Bronchial epithelial cell (primary cell): ENCODE measurements around the gene TNFAIP8. TPM values are rescaled to one million over a fixed set of nuclear protein-coding genes. Genes with fewer than 3 reads are reported as not detected.
A peak's percentile ranks its signal among the peaks of the same experiment; 100 is the strongest.

ENCODE experiments used
- DNase-seq: peaks from one replicate; pipeline ENCODE4 v3.0.0-alpha.2; 2010; ENCODE audit warnings: low read depth
- FAIRE-seq: peaks from 2 replicates; lab custom pipeline; 2011; peaks lifted over from hg19 to GRCh38; lab: Jason Lieb, UNC
- H3K27me3 ChIP-seq: 2 replicates; pipeline ENCODE4 v1.5.1; 2011; ENCODE audit warnings: low read length; ENCODE audit not compliant: control insufficient read depth, insufficient read depth
- H3K36me3 ChIP-seq: 2 replicates; pipeline ENCODE4 v1.5.1; 2011; ENCODE audit warnings: low read length; ENCODE audit not compliant: control insufficient read depth, insufficient read depth
- H3K4me3 ChIP-seq: 2 replicates; pipeline ENCODE4 v1.5.1; 2011; ENCODE audit warnings: mild to moderate bottlenecking, low read depth, low read length, control low read depth
- total RNA-seq: library from RNA; depleted of rRNA; stranded (reverse); fragments of >200 nt; gene quantifications from 2 replicates; pipeline ENCODE4 v1.2.1, GENCODE V29; 2014
- TF ChIP-seq, protein P1 (sequence below): IDR thresholded peaks from 2 replicates; pipeline ENCODE4 v1.5.1; 2011; ENCODE audit warnings: mild to moderate bottlenecking, moderate library complexity, low read length, control low read depth, inconsistent platforms; ENCODE audit not compliant: insufficient read depth, severe bottlenecking

The TNFAIP8 gene
- total RNA-seq, 1 donor from 2014 or later: 51.9 TPM

DNA sequence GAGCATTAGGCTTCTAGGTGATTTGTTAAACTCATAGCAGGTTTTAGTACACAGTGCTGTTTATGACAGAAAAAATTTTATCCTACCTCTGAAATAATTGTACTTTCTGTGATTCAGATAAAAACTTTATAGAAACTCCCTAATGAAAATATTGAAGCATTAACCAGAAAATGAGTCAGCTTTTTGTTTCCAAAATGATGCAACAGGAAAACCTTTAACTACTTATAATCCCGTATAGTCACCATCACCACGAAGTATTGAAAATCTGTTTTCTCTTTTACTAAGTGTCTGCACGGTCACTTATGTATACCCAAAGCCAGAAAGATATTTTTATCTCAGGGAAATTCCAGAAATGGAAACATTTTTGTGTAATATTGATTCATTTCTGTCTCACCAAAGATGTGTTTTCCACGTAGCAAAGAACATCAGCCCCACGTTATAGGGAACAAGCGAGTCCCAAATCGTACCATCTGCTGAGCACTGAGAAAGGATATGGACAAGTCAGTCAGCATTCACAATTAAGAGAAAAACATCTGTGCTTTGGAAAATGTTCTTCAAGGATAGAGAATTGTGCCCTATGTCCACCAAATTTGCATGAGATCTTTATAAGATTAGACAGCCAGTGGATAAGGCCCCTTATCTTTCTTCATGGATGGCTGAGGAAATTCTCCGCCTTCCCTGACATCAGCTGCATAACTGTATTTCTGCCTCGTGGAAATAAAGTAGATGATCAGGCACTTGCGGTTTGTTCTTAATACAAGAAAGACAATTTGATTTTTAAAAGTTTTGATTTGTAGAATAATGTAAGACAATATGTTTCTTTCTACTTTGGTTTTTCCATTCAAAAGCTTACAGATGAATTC lies 41.9 kb downstream of the TNFAIP8 start:
- no peak for FAIRE-seq
- TF ChIP-seq, protein P1, sequence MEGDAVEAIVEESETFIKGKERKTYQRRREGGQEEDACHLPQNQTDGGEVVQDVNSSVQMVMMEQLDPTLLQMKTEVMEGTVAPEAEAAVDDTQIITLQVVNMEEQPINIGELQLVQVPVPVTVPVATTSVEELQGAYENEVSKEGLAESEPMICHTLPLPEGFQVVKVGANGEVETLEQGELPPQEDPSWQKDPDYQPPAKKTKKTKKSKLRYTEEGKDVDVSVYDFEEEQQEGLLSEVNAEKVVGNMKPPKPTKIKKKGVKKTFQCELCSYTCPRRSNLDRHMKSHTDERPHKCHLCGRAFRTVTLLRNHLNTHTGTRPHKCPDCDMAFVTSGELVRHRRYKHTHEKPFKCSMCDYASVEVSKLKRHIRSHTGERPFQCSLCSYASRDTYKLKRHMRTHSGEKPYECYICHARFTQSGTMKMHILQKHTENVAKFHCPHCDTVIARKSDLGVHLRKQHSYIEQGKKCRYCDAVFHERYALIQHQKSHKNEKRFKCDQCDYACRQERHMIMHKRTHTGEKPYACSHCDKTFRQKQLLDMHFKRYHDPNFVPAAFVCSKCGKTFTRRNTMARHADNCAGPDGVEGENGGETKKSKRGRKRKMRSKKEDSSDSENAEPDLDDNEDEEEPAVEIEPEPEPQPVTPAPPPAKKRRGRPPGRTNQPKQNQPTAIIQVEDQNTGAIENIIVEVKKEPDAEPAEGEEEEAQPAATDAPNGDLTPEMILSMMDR: no peak
- Histone ChIP-seq H3K27me3 (no peaks in the 10 kb centered on the region), H3K36me3 (no peaks in the 10 kb centered on the region), H3K4me3 (no peak overlapping the region)
- DNase-seq: peak; percentile 87

DNA sequence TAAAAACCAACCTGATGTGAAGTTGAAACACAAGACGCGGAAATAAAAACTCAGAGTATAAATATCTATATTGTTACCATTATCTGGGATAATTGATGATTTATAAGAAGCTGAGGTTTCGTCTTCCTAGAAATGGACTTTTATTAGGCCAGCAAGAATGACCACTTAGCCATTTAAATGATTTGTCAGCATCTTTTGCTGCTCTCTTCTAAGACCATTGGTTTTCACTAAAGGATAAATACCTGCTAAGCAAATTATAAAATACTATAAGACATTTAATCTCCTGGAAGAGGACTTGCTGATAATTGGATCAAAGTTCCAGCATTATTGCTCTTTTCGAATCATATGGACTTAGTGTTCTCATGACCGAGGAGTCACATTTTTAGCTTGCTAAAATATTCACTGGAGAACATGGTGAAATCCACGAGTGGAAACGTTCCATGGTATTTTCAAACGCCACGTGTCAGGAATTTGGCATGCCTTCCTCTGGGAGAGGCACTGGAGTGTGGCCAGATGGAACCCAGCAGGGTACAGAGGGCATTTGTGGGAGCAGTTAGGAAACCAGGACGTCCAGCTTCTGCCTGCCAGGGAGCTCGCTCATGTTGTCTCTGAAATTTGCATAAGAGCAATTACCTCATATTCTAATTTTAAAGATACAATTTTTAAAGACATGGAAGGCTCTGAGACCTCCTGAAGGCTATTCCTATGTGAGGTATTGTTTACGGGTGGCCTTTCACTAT lies 43.1 kb downstream of the TNFAIP8 start:
- FAIRE-seq (no peak), DNase-seq (no peak)
- Histone ChIP-seq H3K4me3 (no peak overlapping the region), H3K27me3 (no peaks in the 10 kb centered on the region), H3K36me3 (no peaks in the 10 kb centered on the region)
- TF ChIP-seq, protein P1: no peak

DNA sequence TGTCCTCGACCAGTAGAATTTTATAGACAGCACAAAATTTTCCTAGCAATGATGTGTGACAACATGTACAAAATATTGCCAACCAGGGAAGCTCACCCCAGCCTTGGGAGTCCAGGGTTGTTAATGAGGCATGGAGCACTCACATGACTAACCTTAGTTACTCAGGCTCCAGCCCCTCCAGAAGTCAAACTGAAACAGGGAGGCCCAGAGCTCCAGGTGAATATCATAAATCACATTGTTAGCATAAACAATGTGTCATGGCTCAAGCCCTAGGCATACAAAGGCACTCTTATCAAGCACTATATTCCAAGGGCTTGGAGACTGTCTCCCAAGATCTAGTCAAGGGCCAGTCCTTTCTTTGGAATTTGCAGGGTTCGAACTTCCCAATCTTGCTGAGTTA lies 44.4 kb downstream of the TNFAIP8 start:
- DNase-seq (peak; percentile 74), FAIRE-seq (no peak)
- H3K4me3 ChIP-seq: no peak overlapping the region
- TF ChIP-seq, protein P1: no peak
- H3K27me3 ChIP-seq: no peaks in the 10 kb centered on the region
- H3K36me3 ChIP-seq: no peaks in the 10 kb centered on the region

DNA sequence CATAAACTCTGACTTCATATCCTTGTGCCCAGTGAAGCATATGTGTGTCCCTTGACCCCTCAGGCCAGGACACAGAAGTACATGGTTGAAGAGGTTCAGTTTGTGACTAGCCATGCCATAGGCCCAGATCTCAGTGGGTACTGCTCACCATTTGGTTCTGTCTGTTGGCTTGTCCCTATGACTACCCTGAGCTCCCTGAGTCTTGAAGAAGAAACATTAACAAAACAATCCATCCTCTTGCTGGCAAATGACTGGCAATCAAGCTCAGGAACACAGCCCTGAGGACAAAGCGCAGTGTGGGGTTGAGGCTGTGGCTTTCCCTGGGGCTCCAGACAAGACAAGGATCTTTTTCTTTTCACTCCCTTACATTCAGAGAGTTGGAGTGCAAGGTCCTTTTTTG lies 46.3 kb downstream of the TNFAIP8 start:
- no peaks in the 10 kb centered on the region for H3K27me3 ChIP-seq
- FAIRE-seq (no peak), DNase-seq (no peak)
- TF ChIP-seq, protein P1: no peak
- H3K4me3 ChIP-seq: no peak overlapping the region
- no peaks in the 10 kb centered on the region for H3K36me3 ChIP-seq

DNA sequence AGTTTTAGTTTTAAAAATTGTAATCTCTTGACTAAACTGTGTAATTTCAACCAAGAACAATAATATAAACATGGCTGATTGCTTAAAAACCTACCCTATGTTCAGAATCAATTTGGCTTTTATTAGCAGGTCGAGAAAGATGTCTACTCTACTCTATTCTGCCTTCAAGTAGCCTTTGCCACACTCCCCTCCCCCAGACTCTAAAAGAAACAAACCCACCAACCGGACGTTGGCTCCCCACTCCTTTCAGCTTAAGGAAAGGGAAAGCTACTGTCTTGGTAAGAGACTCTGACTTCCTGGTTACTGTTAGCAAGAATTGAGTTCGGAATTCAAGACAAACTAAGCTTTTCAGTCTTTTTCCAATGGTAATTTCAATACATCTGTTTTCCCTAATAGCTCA lies 46.7 kb downstream of the TNFAIP8 start:
- DNase-seq: no peak
- TF ChIP-seq, protein P1: no peak
- H3K4me3 ChIP-seq: no peak overlapping the region
- H3K36me3 ChIP-seq: no peaks in the 10 kb centered on the region
- FAIRE-seq: no peak
- no peaks in the 10 kb centered on the region for H3K27me3 ChIP-seq
